Measurements from ENCODE around the gene KRTAP10-12. TPM values are rescaled to one million over a fixed set of nuclear protein-coding genes. Genes with fewer than 3 reads are reported as not detected.

Gene KRTAP10-12
- total RNA-seq, 4 donors from 2014 or later: not detected

DNA sequence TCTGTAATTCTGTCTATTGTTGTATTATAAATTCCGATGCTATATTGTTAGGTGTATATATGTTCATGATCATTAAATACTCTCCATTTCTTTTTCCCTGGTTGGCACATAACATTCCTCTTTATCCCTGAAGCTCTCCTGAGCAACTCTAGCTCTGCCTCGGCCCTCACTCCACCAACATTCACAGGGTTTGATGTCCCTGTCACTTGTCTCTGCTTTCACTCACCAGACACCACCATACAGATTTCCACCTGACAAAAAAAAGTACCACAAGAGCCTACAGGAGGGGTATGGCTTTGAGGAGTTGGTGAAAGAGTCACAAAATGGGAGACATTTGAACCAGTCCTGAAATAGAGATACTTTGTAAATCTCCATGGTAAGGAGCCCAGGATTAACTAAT is 23.2 kb downstream of the KRTAP10-12 start:
- Histone ChIP-seq H3K4me1 (peaks cover 0 to 6% of the 10 kb centered on the region in 2 donors), H3K27ac (no peak overlapping the region), H3K27me3 (peaks cover 18% of the 10 kb centered on the region), H3K36me3 (no peaks in the 10 kb centered on the region), H3K4me3 (replicated peaks in 1 of 3) (no peak overlapping the region), H3K9me3 (no peaks in the 10 kb centered on the region)
- WGBS, 2 donors: 89 to 96% methylated on average over 2 of the region's 2 CpGs
- no peak for DNase-seq
- TF ChIP-seq, protein P1, sequence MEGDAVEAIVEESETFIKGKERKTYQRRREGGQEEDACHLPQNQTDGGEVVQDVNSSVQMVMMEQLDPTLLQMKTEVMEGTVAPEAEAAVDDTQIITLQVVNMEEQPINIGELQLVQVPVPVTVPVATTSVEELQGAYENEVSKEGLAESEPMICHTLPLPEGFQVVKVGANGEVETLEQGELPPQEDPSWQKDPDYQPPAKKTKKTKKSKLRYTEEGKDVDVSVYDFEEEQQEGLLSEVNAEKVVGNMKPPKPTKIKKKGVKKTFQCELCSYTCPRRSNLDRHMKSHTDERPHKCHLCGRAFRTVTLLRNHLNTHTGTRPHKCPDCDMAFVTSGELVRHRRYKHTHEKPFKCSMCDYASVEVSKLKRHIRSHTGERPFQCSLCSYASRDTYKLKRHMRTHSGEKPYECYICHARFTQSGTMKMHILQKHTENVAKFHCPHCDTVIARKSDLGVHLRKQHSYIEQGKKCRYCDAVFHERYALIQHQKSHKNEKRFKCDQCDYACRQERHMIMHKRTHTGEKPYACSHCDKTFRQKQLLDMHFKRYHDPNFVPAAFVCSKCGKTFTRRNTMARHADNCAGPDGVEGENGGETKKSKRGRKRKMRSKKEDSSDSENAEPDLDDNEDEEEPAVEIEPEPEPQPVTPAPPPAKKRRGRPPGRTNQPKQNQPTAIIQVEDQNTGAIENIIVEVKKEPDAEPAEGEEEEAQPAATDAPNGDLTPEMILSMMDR (IDR thresholded peaks at IDR 0.05): no peak
- TF ChIP-seq POLR2A (IDR thresholded peaks at IDR 0.05): no peak
- intact Hi-C loops (cut with DNase I): no loop called here

DNA sequence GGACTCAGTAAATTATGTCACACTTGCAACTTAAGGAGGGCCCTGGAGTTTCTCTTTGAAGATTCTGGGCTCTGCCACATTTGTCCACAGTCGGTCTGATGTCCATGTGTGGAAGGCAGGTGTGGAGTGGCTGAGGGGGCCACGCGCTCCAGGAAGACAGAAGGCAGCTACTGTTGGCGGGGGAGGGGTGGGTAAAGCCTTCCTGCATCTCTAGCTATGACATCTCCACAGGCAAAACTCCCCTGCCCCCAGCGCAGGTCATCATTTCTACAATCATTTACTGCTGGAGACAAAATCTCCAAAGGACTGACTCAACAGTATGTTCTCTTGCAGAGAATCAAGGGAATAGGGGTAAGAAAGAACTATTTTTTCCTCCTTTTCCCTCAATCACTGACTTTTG is 25.8 kb downstream of the KRTAP10-12 start:
- intact Hi-C loops (cut with DNase I): no loop called here
- Histone ChIP-seq H3K27me3 (peaks cover 18% of the 10 kb centered on the region), H3K36me3 (no peaks in the 10 kb centered on the region), H3K4me1 (peaks cover 0 to 6% of the 10 kb centered on the region in 2 donors), H3K4me3 (replicated peaks in 1 of 3) (no peak overlapping the region), H3K9me3 (no peaks in the 10 kb centered on the region), H3K27ac (no peak overlapping the region)
- TF ChIP-seq, protein P1 (IDR thresholded peaks at IDR 0.05): no peak
- TF ChIP-seq POLR2A (IDR thresholded peaks at IDR 0.05): no peak
- 69 to 79% methylated on average over 5 of the region's 5 CpGs for WGBS, 2 donors
- no peak for DNase-seq

DNA sequence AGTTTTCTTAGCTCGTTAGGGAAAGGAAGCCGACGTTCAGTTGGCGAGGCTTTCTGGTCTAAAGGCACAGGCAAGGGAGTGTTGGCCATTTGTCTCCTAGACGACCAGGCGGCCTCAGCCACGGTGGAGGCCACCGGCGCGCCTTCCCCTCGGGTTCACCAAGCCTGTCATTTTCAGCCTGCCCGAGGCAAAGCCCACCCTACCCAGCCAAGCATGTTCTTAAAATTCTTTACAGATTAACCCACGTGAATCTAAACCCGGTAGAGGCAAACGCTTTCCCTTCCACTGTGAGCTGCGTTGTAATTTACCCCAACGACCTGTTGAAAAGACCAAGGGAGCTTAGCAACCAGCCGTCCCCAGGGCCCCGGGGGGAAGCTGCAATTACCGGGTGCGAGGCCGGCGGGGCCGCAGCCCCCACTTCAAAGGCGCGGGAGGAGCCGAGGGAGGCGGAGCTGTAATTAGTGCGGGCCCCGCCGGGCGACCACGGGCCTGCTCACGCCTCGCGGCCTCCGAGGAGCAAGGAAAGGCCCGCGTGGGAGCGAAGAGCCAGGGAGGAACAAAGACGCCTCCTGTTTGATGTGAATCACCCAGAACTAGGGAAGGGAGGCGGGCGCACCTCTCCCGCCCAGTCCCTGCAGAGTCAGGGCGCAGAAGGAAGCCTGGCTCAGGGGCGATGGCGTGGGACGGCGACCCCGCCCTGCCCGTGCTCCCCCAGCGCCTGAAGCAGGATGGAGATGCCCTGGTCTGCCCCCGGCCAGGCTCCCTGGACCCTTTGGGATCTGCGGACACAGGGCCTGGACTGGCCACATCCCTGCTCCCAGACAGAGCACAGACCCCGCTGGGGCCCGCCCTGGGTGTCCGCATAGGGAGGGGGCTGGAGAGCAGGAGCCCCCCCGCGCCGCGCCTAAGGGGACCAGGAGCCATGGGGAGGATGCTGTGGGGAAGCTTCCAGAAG is 26.5 kb downstream of the KRTAP10-12 start:
- 25 to 35% methylated on average over 31 to 57 of the region's 61 CpGs for WGBS, 2 donors
- DNase-seq: no peak
- Histone ChIP-seq H3K36me3 (no peaks in the 10 kb centered on the region), H3K27ac (no peak overlapping the region), H3K9me3 (no peaks in the 10 kb centered on the region), H3K4me3 (replicated peaks in 1 of 3) (no peak overlapping the region), H3K27me3 (peaks cover 15% of the 10 kb centered on the region), H3K4me1 (peaks cover 0 to 6% of the 10 kb centered on the region in 2 donors)
- intact Hi-C loops (cut with DNase I): no loop called here
- TF ChIP-seq, protein P1 (IDR thresholded peaks at IDR 0.05): no peak
- TF ChIP-seq POLR2A (IDR thresholded peaks at IDR 0.05): no peak

DNA sequence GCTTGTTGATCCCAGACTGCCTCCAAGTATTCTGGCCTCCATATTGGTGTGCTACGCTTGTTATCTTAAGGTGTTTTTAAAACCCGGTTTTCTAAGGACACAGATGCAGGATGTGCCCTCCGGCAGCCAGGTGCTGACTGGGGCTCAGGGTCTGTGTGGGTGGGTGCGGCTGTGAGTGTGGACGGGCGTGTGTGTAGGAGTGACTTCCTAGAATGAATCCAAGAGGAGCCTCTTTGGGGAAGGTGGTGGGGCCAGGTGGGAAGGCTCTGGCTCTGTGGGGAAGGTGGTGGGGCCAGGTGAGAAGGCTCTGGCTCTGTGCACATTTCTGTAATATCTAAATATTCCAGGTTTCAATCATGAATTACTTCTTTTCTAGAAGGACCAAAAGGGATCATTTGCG is 27.2 kb downstream of the KRTAP10-12 start:
- intact Hi-C loops (cut with DNase I): no loop called here

More for the DNA sequence above, 27.2 kb downstream of the KRTAP10-12 start:
- no peak for DNase-seq
- H3K27me3 ChIP-seq: peaks cover 14% of the 10 kb centered on the region
- 84 to 94% methylated on average over 6 to 7 of the region's 7 CpGs for WGBS, 2 donors
- no peak for TF ChIP-seq POLR2A (IDR thresholded peaks at IDR 0.05)
- TF ChIP-seq, protein P1 (IDR thresholded peaks at IDR 0.05): no peak
- H3K9me3 ChIP-seq: no peaks in the 10 kb centered on the region
- H3K36me3 ChIP-seq: no peaks in the 10 kb centered on the region
- H3K4me1 ChIP-seq: peaks cover 0 to 6% of the 10 kb centered on the region in 2 donors
- H3K4me3 ChIP-seq (replicated peaks in 1 of 3): no peak overlapping the region
- H3K27ac ChIP-seq: no peak overlapping the region
